BLaER1 (cell line): ENCODE results near the gene UPK3B.
"Not testable (repeated sequence)": the region's sequence is repeated elsewhere in the genome, so short reads cannot be mapped to it uniquely, and the experiment has no call there.

ENCODE experiments used
- H3K27ac ChIP-seq: shearing (Covaris generic); formaldehyde crosslinking; 2 replicates; pipeline ENCODE4 v1.8.1; 2022
- H3K27me3 ChIP-seq: shearing (Covaris generic); formaldehyde crosslinking; 2 replicates; pipeline ENCODE4 v1.8.1; 2022
- H3K36me3 ChIP-seq: shearing (Covaris generic); formaldehyde crosslinking; 2 replicates; pipeline ENCODE4 v1.8.1; 2022
- H3K4me1 ChIP-seq: shearing (Covaris generic); formaldehyde crosslinking; 2 replicates; pipeline ENCODE4 v1.8.1; 2022
- H3K4me2 ChIP-seq: shearing (Covaris generic); formaldehyde crosslinking; 2 replicates; pipeline ENCODE4 v1.8.1; 2022
- H3K4me3 ChIP-seq: shearing (Covaris generic); formaldehyde crosslinking; 2 replicates; pipeline ENCODE4 v1.8.1; 2022
- H3K9ac ChIP-seq: shearing (Covaris generic); formaldehyde crosslinking; 2 replicates; pipeline ENCODE4 v1.8.1; 2022
- H3K9me3 ChIP-seq: shearing (Covaris generic); formaldehyde crosslinking; 2 replicates; pipeline ENCODE4 v1.8.1; 2022
- H4K20me1 ChIP-seq: shearing (Covaris generic); formaldehyde crosslinking; 2 replicates; pipeline ENCODE4 v1.8.1; 2022
- Cebpa-rat ChIP-seq: shearing (Covaris generic); IDR thresholded peaks from 2 replicates; pipeline ENCODE4 v1.8.1; 2022

Gene UPK3B

GRCh38 chr7:76509931-76510877 lies at the start of gene UPK3B:
TSS of gene UPK3B (plus strand) at chr7:76510552. CDS start at chr7:76510653, 101 bp downstream.
- H3K36me3 ChIP-seq = peaks cover 30% of the 10 kb centered on the region
- no peaks in the 10 kb centered on the region for H4K20me1 ChIP-seq
- no peaks in the 10 kb centered on the region for H3K9me3 ChIP-seq
- H3K27ac ChIP-seq = no peak within 1 kb of the TSS
- H3K4me1 ChIP-seq = peaks cover 36% of the 10 kb centered on the region
- H3K9ac ChIP-seq = no peak within 1 kb of the TSS; the same call in 1 of the 2 replicates
- H3K27me3 ChIP-seq = no peaks in the 10 kb centered on the region
- TF ChIP-seq Cebpa-rat = no peak
- no peak within 1 kb of the TSS for H3K4me3 ChIP-seq
- no peak within 1 kb of the TSS for H3K4me2 ChIP-seq

DNA sequence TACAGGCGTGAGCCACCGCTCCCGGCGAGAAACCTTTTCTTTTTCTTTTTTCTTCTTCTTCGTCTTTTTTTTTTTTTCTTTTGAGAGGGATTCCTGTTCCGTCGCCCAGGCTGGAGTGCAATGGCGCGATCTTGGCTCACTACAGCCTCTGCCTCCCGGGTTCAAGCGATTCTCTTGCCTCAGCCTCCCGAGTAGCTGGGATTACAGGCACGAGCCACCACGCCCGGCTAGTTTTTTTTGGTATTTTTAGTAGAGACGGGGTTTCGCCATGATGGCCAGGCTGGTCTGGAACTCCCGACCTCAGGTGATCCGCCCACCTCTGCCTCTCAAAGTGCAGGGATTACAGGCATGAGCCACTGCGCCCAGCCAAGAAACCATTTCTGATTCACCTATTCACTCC lies 49.6 kb upstream of the UPK3B start:
- not testable (repeated sequence) for H3K4me2 ChIP-seq, H3K27ac ChIP-seq, H3K9me3 ChIP-seq, H3K27me3 ChIP-seq, H3K9ac ChIP-seq, H3K4me1 ChIP-seq, H3K36me3 ChIP-seq, H3K4me3 ChIP-seq, H4K20me1 ChIP-seq

DNA sequence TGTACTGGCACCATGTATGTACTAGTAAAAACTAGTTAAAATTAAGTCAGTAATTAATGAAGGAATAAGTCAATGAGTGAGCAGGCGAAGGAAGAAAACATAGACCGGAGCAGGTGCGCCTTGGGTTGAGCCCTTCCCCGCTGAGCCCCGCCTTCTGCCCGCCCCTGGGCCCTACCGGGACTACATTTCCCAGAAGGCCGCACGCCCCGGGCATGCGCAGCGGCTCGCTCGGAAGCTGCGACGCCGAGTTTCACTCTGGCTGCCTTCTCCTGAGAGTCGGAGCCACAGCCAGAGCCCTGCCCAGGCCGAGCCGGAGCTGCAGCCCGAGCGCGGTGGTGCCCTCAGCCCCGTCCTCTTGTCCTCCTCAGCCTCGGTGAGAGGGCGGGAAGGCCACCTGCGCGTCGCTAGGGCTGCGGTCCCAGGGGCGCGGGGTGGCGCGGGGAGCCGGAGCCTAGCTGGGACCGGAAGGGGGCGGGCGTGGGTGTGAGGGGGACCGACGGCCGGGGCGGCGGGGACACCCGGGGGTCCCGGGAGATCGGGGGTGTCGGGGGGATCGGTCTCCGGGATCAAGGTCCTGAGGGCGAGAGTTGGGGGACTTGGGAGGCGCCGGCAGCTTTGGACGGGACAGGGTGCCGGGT lies 48.8 kb upstream of the UPK3B start, which contains the start of gene DTX2:
TSS of gene DTX2 (plus strand) at position 246 of the 638 bp plus-strand sequence. CDS start 18,801 bp downstream, outside the sequence.
- H3K4me1 ChIP-seq, H3K36me3 ChIP-seq, H3K9me3 ChIP-seq, H3K9ac ChIP-seq, H3K4me2 ChIP-seq, H3K27ac ChIP-seq, H4K20me1 ChIP-seq, H3K27me3 ChIP-seq: not testable (repeated sequence)
- H3K4me3 ChIP-seq = peak within 1 kb of the TSS; percentile 62

DNA sequence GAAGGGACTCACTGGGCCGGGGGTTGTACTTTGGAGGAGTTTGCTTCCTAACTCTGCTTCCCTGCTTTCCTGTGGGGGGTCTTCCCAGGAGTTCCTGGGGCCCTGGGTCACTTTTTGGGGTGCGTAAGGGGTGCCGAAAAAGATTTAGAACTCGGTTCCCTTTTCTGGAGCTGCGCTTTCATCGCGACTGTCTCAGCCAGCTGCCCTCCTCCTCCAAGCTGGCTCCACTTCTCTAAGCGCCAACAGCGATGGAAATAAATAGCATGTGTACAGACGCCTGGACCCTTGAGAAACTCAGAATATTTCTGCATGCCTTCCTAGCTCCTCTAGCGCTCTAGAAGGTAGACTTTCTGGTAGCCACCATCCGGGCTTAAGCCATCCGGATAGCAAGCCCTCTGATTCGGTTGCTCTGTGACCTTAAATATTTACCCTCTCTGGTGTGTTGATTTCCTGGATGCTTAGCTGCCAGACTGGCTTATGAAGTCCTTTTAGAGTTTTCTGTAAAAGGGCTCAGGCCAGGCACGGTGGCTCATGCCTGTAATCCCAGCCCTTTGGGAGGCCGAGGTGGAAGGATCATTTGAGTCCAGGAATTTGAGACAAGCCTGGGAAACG lies 48.0 kb upstream of the UPK3B start:
- not testable (repeated sequence) for H3K27me3 ChIP-seq, H3K9me3 ChIP-seq, H3K27ac ChIP-seq, H4K20me1 ChIP-seq, H3K36me3 ChIP-seq, H3K4me1 ChIP-seq, H3K4me3 ChIP-seq, H3K4me2 ChIP-seq, H3K9ac ChIP-seq

DNA sequence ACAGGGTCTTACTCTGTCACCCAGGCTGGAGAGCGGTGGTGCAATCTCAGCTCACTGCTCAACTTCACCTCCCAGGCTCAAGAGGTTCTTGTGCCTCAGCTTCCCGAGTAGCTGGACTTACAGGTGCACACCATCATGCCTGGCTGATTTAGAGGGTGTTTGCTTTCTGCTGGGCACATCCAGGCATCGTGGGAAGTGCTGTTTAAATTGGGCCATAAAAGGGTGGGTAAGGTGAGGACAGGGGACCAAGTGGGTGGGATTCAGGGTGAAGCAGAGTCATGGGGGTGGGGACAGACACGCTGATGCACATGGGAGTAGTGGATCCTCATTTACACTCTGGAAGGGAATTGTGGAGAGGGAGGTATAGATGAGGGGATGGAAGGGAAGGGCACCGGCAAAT lies 45.4 kb upstream of the UPK3B start:
- not testable (repeated sequence) for H3K4me3 ChIP-seq, H3K9me3 ChIP-seq, H3K27me3 ChIP-seq, H3K27ac ChIP-seq, H3K4me1 ChIP-seq, H3K36me3 ChIP-seq, H3K4me2 ChIP-seq, H4K20me1 ChIP-seq, H3K9ac ChIP-seq

DNA sequence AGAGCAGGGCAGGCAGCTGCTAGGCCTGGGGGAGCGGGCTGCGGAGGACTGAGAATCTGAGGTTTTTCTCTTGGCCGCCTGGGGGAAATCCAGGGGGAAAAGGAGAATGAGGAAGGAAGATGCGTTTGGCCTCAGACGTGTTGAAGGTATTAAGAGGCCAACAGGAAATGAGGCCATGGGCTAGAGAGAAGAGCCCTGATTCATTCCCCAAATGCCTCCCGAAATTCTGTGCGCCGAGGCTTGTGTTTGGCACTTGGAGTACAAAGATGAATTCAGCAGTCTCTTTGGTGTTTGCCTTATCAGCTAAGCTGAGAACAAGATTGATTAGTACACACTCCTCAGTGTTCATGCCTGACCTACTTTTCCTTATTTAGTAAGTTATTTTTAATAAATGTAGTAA lies 44.4 kb upstream of the UPK3B start:
- not testable (repeated sequence) for H3K36me3 ChIP-seq, H3K9ac ChIP-seq, H3K4me1 ChIP-seq, H3K4me3 ChIP-seq, H3K4me2 ChIP-seq, H3K27me3 ChIP-seq, H3K9me3 ChIP-seq, H3K27ac ChIP-seq, H4K20me1 ChIP-seq

- H3K36me3 ChIP-seq = peaks cover 14% of the 10 kb centered on the region; the same call in 1 of the 2 replicates
- not testable (repeated sequence) for H3K4me2 ChIP-seq
Observed at GRCh38 chr7:76467743-76468404, 42.5 kb upstream of the UPK3B start.

GRCh38 chr7:76471556-76472221 lies 38.7 kb upstream of the UPK3B start:
- not testable (repeated sequence) for H3K27me3 ChIP-seq, H3K4me3 ChIP-seq, H4K20me1 ChIP-seq, H3K9me3 ChIP-seq, H3K4me2 ChIP-seq, H3K9ac ChIP-seq, H3K27ac ChIP-seq, H3K4me1 ChIP-seq
- peaks cover 12% of the 10 kb centered on the region; the same call in 1 of the 2 replicates for H3K36me3 ChIP-seq

More at GRCh38 chr7:76467743-76468404, 42.5 kb upstream of the UPK3B start:
- H3K4me1 ChIP-seq, H3K4me3 ChIP-seq, H3K9me3 ChIP-seq, H3K27me3 ChIP-seq, H3K27ac ChIP-seq, H4K20me1 ChIP-seq, H3K9ac ChIP-seq: not testable (repeated sequence)

DNA sequence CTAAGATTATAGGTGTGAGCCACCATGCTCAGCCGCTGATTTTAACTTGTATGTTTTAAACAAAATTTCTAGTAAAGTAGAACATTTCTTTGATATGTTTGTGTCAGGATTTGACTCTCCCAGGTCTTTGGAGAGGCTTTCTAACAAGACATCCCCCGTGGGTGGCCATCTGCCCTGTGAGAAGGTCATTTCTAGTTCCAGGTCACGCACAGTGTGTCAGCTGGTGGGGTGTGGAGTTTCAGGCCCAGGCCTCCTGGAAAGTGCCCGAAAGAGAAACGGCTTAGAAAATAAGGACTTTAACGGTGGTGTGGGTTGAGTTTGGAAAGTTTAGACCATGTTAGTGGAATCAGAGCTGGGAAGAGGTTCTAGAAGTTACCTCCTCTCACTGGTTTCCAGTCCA lies 37.3 kb upstream of the UPK3B start:
- H3K27ac ChIP-seq, H3K9ac ChIP-seq, H3K27me3 ChIP-seq, H3K4me1 ChIP-seq, H3K4me3 ChIP-seq, H4K20me1 ChIP-seq, H3K9me3 ChIP-seq, H3K36me3 ChIP-seq, H3K4me2 ChIP-seq: not testable (repeated sequence)

DNA sequence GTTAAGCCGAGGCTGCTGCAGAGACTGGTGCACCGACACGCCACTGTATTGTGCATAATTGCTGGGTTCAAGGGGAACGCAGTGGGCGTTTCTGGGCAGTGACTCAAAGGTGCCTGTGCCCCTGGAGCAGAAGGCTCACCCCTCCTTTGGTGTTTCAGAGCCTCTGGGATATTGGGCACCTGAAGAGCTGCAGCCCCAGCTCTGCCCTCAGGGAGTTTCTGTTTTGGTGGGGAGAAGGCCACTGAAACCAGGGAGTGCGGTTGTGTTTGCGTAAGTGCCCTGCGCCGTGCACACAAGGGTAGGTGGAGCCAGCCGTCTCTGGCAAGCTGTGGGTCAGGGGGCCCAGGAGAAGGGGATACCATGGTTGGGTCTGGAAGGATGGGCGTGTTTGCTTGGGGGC lies 34.1 kb upstream of the UPK3B start:
- not testable (repeated sequence) for H4K20me1 ChIP-seq, H3K4me3 ChIP-seq, H3K9me3 ChIP-seq, H3K27me3 ChIP-seq, H3K4me1 ChIP-seq, H3K27ac ChIP-seq, H3K4me2 ChIP-seq, H3K9ac ChIP-seq
- peaks cover 14% of the 10 kb centered on the region for H3K36me3 ChIP-seq

GRCh38 chr7:76476742-76477474 lies 33.4 kb upstream of the UPK3B start:
- not testable (repeated sequence) for H4K20me1 ChIP-seq, H3K27me3 ChIP-seq, H3K4me2 ChIP-seq, H3K9ac ChIP-seq, H3K9me3 ChIP-seq, H3K4me3 ChIP-seq, H3K27ac ChIP-seq, H3K4me1 ChIP-seq
- H3K36me3 ChIP-seq = peaks cover 13% of the 10 kb centered on the region

GRCh38 chr7:76479628-76480027 lies 30.7 kb upstream of the UPK3B start:
- not testable (repeated sequence) for H3K9me3 ChIP-seq, H3K27me3 ChIP-seq, H3K4me3 ChIP-seq, H3K9ac ChIP-seq, H3K27ac ChIP-seq, H4K20me1 ChIP-seq, H3K4me1 ChIP-seq
- Histone ChIP-seq H3K4me2 (0 out of 2 replicates have a peak overlapping the region, but pooled peaks have one; percentile 17), H3K36me3 (peaks cover 25% of the 10 kb centered on the region)
